GM21381 (cell line): ENCODE measurements around the gene ID2.
A peak's percentile ranks its signal among the peaks of the same experiment; 100 is the strongest.

Source experiments
- ATAC-seq: cut with Tn5 transposase; IDR thresholded peaks from one replicate; pipeline ENCODE4 v1.9.1; 2021; ENCODE audit warnings: mild to moderate bottlenecking, moderate library complexity; ENCODE audit not compliant: unreplicated experiment

Gene ID2

GRCh38 chr2:8667896-8668512 is 13.9 kb upstream of the ID2 start:
- ATAC-seq, result no peak

- ATAC-seq, result no peak
These were observed 12.6 kb upstream of the ID2 start for GRCh38 chr2:8669157-8669817.

GRCh38 chr2:8670580-8670979 is 11.3 kb upstream of the ID2 start:
- ATAC-seq, result no peak

GRCh38 chr2:8671176-8671575 is 10.7 kb upstream of the ID2 start:
- ATAC-seq, result no peak

GRCh38 chr2:8671802-8672201 is 10.1 kb upstream of the ID2 start:
- ATAC-seq, result no peak

GRCh38 chr2:8672940-8673339 is 8.9 kb upstream of the ID2 start:
- no peak for ATAC-seq

- ATAC-seq, result no peak
These were observed 8.5 kb upstream of the ID2 start for GRCh38 chr2:8673381-8673780.

GRCh38 chr2:8674420-8675009 is 7.3 kb upstream of the ID2 start:
- ATAC-seq, result no peak

- no peak for ATAC-seq
These were observed 6.3 kb upstream of the ID2 start for GRCh38 chr2:8675543-8675942.

GRCh38 chr2:8676191-8676920 is 5.5 kb upstream of the ID2 start:
- no peak for ATAC-seq

GRCh38 chr2:8676921-8677645 is 4.8 kb upstream of the ID2 start:
- no peak for ATAC-seq

GRCh38 chr2:8677646-8678592 is 3.9 kb upstream of the ID2 start:
- ATAC-seq, result no peak

- ATAC-seq, result peak; percentile 63
These were observed 2.9 kb upstream of the ID2 start for GRCh38 chr2:8678731-8679566.

GRCh38 chr2:8679567-8679826 is 2.4 kb upstream of the ID2 start:
- no peak for ATAC-seq

- no peak for ATAC-seq
These were observed 1.8 kb upstream of the ID2 start for GRCh38 chr2:8679827-8680731.

GRCh38 chr2:8680822-8681760 is 765 bp upstream of the ID2 start:
- no peak for ATAC-seq
